ENCODE data around the gene LSS.
"Not testable (repeated sequence)": the region's sequence is repeated elsewhere in the genome, so short reads cannot be mapped to it uniquely, and the experiment has no call there.

LSS gene

DNA sequence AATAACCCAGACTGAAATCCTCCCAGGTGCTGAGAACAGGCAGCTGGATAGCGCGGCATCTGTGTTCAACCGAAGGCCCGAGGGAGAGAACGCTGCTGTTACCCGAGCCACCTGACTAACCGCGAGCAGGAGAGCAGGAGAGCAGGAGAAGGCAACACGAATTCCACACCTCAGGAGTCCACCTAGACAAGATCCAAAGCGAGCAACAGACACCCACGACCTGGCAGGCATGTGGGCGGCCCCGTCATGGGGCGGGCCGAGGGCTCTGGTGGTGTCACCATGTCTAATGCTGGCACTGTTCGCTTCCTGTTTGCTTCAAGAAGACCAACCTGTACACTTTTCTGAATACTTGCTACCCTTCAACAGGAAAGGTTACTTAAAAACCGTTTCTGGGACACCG lies 23.4 kb downstream of the LSS start:
- no peak for DNase-seq (ENCODE audit: low read depth)
- H3K4me3 ChIP-seq (ENCODE audit: low read depth, low read length) = no peak overlapping the region
- TF ChIP-seq, protein P1, sequence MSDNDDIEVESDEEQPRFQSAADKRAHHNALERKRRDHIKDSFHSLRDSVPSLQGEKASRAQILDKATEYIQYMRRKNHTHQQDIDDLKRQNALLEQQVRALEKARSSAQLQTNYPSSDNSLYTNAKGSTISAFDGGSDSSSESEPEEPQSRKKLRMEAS (IDR thresholded peaks at IDR 0.05; ENCODE audit: low read depth, low read length) = no peak
- TF ChIP-seq, protein P2, sequence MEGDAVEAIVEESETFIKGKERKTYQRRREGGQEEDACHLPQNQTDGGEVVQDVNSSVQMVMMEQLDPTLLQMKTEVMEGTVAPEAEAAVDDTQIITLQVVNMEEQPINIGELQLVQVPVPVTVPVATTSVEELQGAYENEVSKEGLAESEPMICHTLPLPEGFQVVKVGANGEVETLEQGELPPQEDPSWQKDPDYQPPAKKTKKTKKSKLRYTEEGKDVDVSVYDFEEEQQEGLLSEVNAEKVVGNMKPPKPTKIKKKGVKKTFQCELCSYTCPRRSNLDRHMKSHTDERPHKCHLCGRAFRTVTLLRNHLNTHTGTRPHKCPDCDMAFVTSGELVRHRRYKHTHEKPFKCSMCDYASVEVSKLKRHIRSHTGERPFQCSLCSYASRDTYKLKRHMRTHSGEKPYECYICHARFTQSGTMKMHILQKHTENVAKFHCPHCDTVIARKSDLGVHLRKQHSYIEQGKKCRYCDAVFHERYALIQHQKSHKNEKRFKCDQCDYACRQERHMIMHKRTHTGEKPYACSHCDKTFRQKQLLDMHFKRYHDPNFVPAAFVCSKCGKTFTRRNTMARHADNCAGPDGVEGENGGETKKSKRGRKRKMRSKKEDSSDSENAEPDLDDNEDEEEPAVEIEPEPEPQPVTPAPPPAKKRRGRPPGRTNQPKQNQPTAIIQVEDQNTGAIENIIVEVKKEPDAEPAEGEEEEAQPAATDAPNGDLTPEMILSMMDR (IDR thresholded peaks at IDR 0.05; ENCODE audit: low read depth, low read length) = no peak
- no peak for TF ChIP-seq POLR2A (IDR thresholded peaks at IDR 0.05; ENCODE audit: extremely low read depth, insufficient read length)

DNA sequence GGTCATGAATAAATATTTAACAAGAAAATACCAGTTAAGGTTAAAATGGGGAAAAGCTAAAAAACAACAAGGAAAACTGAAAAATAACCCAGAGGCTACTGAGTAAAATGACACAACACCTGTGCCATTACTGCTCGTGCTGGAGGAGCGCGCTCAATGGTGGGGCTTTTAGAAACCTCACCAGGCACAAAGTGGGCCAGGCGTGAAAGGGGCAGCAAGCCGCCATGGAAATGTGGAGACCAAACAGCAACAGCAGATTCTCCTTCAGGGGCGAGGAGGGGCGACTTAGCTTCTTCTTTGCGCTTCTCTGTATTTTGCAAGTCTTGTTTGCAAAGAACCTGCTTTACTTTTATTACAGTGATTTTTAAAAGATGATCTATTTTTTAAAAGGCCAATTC lies 25.4 kb downstream of the LSS start:
- H3K4me3 ChIP-seq (ENCODE audit: low read depth, low read length) = no peak overlapping the region
- TF ChIP-seq MYC (IDR thresholded peaks at IDR 0.05; ENCODE audit: low read depth, low read length) (no peak), POLR2A (IDR thresholded peaks at IDR 0.05; ENCODE audit: extremely low read depth, insufficient read length) (no peak)
- TF ChIP-seq, protein P2 (IDR thresholded peaks at IDR 0.05; ENCODE audit: low read depth, low read length) = no peak
- TF ChIP-seq, protein P1 (IDR thresholded peaks at IDR 0.05; ENCODE audit: low read depth, low read length) = no peak
- no peak for DNase-seq (ENCODE audit: low read depth)

DNA sequence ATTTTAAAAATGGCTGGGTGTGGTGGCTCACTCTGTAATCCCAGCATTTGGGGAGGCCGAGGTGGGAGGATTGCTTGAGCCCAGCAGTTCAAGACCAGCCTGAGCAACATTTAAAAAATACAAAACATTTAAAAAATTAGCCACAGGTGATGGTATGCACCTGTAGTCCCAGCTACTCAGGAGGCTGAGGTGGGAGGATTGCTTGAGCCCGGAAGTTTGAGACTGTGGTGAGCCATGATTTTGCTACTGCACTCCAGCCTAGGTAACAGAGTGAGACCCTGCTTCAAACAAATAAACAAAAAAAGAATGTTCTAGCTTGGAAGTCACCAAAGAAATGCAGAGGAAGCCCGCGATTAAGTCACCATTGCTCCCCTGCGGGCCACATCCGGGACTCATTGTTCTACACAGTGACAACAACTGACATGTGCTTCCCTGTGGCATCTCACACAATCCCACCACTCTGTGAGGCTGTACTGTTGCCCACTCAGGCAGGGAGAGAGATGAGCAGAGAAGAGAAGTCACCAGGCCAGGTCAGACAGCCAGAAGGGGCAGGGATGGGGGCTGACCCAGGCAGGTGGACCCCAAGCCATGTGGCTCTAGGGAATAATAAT lies 25.9 kb downstream of the LSS start:
- no peak for DNase-seq (ENCODE audit: low read depth)
- no peak overlapping the region for H3K4me3 ChIP-seq (ENCODE audit: low read depth, low read length)
- TF ChIP-seq MYC (IDR thresholded peaks at IDR 0.05; ENCODE audit: low read depth, low read length) (no peak), POLR2A (IDR thresholded peaks at IDR 0.05; ENCODE audit: extremely low read depth, insufficient read length) (no peak)
- TF ChIP-seq, protein P1 (IDR thresholded peaks at IDR 0.05; ENCODE audit: low read depth, low read length) = no peak
- TF ChIP-seq, protein P2 (IDR thresholded peaks at IDR 0.05; ENCODE audit: low read depth, low read length) = no peak

DNA sequence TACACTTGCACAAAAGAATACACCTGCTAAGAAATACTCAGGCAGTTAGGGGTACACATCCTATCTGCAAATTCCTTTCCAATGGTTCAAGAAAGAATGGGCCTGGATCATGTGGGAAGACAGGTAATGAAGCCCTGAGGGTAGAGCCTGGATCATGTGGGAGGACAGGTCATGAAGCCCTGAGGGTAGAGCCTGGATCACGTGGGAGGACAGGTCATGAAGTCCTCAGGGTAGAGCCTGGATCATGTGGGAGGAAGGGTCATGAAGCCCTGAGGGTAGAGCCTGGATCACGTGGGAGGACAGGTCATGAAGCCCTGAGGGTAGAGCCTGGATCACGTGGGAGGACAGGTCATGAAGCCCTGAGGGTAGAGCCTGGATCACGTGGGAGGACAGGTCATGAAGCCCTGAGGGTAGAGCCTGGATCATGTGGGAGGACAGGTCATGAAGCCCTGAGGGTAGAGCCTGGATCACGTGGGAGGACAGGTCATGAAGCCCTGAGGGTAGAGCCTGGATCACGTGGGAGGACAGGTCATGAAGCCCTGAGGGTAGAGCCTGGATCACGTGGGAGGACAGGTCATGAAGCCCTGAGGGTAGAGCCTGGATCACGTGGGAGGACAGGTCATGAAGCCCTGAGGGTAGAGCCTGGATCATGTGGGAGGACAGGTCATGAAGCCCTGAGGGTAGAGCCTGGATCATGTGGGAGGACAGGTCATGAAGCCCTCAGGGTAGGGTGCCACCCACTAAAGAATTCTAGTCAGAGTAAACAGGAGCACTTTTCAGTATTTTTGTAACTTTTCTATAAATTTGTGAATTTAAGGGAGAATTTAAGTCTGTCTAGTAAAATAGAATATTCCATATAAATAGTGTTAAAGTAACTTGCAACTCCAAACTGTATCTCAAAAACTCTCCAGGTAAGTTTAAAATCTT lies 27.4 kb downstream of the LSS start:
- H3K4me3 ChIP-seq (ENCODE audit: low read depth, low read length); DNase-seq (ENCODE audit: low read depth): not testable (repeated sequence)

DNA sequence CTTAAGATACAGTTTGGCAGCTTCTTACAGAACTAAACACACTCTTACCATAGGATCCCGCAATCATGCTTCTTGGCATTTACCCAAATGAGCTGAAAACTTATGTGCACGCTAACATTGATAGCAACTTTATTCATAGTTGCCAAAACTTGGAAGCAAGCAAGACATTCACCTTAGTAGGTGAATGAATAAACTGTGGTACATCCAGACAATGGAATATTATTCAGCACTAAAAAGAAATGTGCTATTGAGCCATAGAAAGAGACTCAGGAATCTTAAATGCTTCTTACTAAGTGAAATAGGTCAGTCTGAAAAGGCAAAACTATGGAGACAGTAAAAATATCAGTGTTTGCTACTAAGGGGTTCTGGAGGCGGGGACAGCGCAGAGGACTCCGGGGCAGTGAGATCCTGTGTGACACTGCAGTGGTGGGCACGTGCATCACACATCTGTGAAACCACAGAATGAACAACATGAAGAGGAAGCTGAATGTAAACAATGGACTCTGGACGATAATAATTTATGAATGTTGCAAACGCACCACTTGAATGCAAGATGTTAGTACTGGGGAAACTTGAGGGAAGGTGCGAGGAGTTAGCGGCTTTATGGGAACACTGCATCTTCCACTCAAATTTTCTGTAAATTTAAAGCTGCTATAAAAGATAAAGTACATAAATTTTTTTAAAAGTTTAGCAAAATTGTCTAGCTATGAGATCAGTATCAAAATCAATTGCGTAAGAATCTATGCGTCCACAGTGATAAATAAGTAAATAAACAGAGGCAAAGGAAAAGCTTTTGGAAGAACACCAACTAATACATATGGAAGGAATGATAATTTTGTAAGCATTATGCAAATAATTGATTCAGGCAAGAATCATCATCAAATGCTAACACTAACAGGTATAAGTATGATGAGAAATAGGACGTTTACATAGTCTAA lies 28.9 kb downstream of the LSS start:
- no peak for DNase-seq (ENCODE audit: low read depth)
- no peak overlapping the region for H3K4me3 ChIP-seq (ENCODE audit: low read depth, low read length)
- TF ChIP-seq, protein P2 (IDR thresholded peaks at IDR 0.05; ENCODE audit: low read depth, low read length) = no peak
- TF ChIP-seq MYC (IDR thresholded peaks at IDR 0.05; ENCODE audit: low read depth, low read length) (no peak), POLR2A (IDR thresholded peaks at IDR 0.05; ENCODE audit: extremely low read depth, insufficient read length) (no peak)
- TF ChIP-seq, protein P1 (IDR thresholded peaks at IDR 0.05; ENCODE audit: low read depth, low read length) = no peak

Measured in NB4 (cell line).